Testis (tissue), 3 donors: Measurements from ENCODE around the gene PHEX. TPM values are rescaled to one million over a fixed set of nuclear protein-coding genes. Genes with fewer than 3 reads are reported as not detected.
"Not testable (repeated sequence)": the region's sequence is repeated elsewhere in the genome, so short reads cannot be mapped to it uniquely, and the experiment has no call there.

Experiments used
- DNase-seq: peaks from one replicate; pipeline ENCODE4 v3.0.0-alpha.2; 2019
- H3K27ac ChIP-seq, 2 donors: fragments of 200-600 bp; sonication (generic); one replicate each; pipeline ENCODE4 v1.5.1; 2019
- H3K27me3 ChIP-seq: fragments of 200-600 bp; sonication (generic); one replicate; pipeline ENCODE4 v1.5.1; 2019
- H3K36me3 ChIP-seq: fragments of 200-600 bp; sonication (generic); one replicate; pipeline ENCODE4 v1.5.1; 2017; ENCODE audit warnings: low read depth; ENCODE audit errors: missing control alignments
- H3K4me1 ChIP-seq: fragments of 200-600 bp; sonication (generic); one replicate; pipeline ENCODE4 v1.5.1; 2019
- H3K4me3 ChIP-seq, 2 donors: fragments of 200-600 bp; sonication (generic); one replicate each; pipeline ENCODE4 v1.5.1; 2017 to 2019
- H3K9me3 ChIP-seq: fragments of 200-600 bp; sonication (generic); one replicate; pipeline ENCODE4 v1.5.1; 2017
- CTCF ChIP-seq, 3 experiments: fragments of 450-650 bp in 2 of 3; fragments of 200-600 bp in 1 of 3; sonication (generic) in 1 of 3; IDR thresholded peaks; one replicate each; pipeline ENCODE4 v1.5.1; 2016 to 2019; ENCODE audit warnings: antibody characterized with exemption in 3 of 3, mild to moderate bottlenecking in 2 of 3, moderate library complexity in 1 of 3
- POLR2A ChIP-seq: fragments of 450-650 bp; IDR thresholded peaks from one replicate; pipeline ENCODE4 v1.6.1; 2017; ENCODE audit warnings: antibody characterized with exemption, mild to moderate bottlenecking, moderate library complexity
- WGBS, 2 donors: methylation state at CpG; one replicate each; pipeline ENCODE4 v1.1.5; 2018; 5-methylcytosine and 5-hydroxymethylcytosine counted together
- intact Hi-C: fragments of 100-400 bp; cut with DNase I; formaldehyde crosslinking; loops from one replicate; pipeline ENCODE4 v1.15.1; 2023; ENCODE audit warnings: low total_unique reads
- polyA plus RNA-seq: library from polyadenylated mRNA; stranded (reverse); fragments of 350-450 nt; fragmentation: Illumina TruSeq; extraction: RNeasy Lipid Tissue Mini Kit (QIAGEN cat#74804); gene quantifications from one replicate; pipeline ENCODE4 v1.2.3, GENCODE V29; 2014; ENCODE audit warnings: low read depth, low replicate concordance; ENCODE audit not compliant: insufficient read depth
- total RNA-seq, 2 donors: library from RNA; depleted of rRNA; stranded (reverse); fragments of >200 nt; gene quantifications; one replicate each; pipeline ENCODE4 v1.2.3, GENCODE V29; 2016

PHEX gene
- total and polyA plus RNA-seq, 3 donors from 2014 or later, result 0.24 to 0.37 (median 0.31) TPM

DNA sequence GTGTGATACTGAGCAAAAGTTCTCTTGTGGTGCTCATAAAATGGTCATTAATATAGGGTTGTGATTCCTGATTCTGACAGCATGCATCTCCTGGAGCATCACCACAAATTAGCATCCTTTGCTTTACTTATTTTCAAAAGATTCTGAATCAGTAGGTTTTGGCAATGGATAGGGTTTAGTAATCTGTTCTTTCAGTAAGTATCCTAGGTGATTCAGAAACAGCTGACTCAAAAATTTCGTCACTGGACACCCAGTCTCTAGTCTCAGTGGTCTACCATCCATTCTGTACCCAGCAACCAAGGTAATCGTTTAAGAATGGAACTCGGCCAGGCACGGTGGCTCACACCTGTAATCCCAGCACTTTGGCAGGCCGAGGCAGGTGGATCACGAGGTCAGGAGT lies 244.7 kb downstream of the PHEX start:
- intact Hi-C loops, result no loop called here
- TF ChIP-seq POLR2A (no peak), CTCF (IDR thresholded peaks at IDR 0.05) (no peak)
- H3K4me3 ChIP-seq, result no peak overlapping the region

DNA sequence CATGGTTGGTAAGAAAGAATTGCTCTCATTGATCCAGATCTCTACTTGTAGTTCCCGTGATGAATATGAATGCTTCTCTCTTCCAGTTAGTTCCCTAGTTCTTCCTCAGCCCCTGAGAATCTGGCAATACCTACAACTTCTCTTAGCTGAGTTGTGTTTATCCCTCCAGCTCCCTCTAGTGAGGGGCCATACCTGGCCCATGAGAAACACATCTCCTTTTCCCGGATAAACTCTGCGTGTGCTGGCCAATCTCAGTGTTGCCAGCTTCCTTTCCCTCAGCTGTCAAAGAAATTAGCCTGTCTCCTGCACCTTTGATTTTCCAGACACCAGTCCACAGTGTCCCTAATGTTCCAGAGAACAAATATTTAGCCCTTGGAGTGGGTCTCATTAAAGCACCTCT lies 246.2 kb downstream of the PHEX start:
- no peak for DNase-seq
- H3K4me1 ChIP-seq, result no peaks in the 10 kb centered on the region
- intact Hi-C loops, result no loop called here

More for the DNA sequence above, 244.7 kb downstream of the PHEX start:
- DNase-seq, result no peak
- 86 to 94% methylated on average over 2 to 6 of the region's 6 CpGs for WGBS, 2 donors
- Histone ChIP-seq H3K4me1 (no peaks in the 10 kb centered on the region), H3K27me3 (no peaks in the 10 kb centered on the region), H3K27ac (no peak overlapping the region), H3K36me3 (no peaks in the 10 kb centered on the region), H3K9me3 (no peaks in the 10 kb centered on the region)

DNA sequence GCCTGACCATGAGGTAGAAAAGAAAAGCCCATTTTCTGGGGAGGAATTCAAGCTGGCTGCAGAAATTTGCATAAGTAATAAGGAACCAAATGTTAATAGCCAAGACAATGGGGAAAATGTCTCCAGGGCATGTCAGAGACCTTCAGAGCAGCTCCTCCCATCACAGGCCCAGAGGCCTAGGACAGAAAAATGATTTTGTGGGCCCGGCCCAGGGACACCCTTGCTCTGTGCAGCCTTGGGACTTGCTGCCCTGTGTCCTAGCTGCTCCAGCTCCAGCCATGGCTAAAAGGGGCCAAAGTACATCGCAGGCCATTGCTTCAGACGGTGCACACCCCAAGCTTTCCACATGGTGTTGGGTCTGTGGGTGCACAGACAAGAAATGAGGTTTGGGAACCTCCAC lies 257.1 kb downstream of the PHEX start:
- H3K4me1 ChIP-seq, H3K4me3 ChIP-seq, intact Hi-C loops, DNase-seq, H3K9me3 ChIP-seq, H3K27ac ChIP-seq, H3K27me3 ChIP-seq, H3K36me3 ChIP-seq: not testable (repeated sequence)
- 100% methylated on average over 3 of the region's 3 CpGs; no CpG with 5 or more reads in 1 of the 2 donors for WGBS, 2 donors

More for the DNA sequence above, 246.2 kb downstream of the PHEX start:
- H3K36me3 ChIP-seq, result no peaks in the 10 kb centered on the region
- H3K27me3 ChIP-seq, result no peaks in the 10 kb centered on the region
- no peak overlapping the region for H3K4me3 ChIP-seq
- no peak overlapping the region for H3K27ac ChIP-seq
- 78 to 88% methylated on average over 3 of the region's 3 CpGs for WGBS, 2 donors
- H3K9me3 ChIP-seq, result no peaks in the 10 kb centered on the region
- no peak for TF ChIP-seq CTCF (IDR thresholded peaks at IDR 0.05)
- no peak for TF ChIP-seq POLR2A

DNA sequence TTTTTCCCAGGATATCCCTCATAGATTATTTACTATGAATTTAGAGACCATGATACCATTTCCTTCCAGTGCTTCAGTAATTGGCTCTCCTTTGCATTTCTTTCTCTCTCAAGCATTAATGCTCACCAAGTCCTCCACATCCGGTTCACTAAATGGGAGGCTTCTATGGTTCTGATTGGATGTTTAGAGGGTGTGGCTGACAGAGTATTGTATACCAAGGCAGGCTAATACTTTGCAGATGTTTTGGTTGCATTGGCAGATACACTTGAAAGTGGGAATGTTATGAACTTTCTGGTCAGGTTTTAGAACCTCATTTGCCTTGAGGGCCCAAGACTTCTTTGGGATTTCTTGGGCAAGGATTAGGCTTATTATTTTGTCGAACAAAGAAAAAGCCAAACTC lies 264.7 kb downstream of the PHEX start:
- WGBS, 2 donors, result 79 to 93% methylated on average over 2 of the region's 2 CpGs
- intact Hi-C loops, result no loop called here

DNA sequence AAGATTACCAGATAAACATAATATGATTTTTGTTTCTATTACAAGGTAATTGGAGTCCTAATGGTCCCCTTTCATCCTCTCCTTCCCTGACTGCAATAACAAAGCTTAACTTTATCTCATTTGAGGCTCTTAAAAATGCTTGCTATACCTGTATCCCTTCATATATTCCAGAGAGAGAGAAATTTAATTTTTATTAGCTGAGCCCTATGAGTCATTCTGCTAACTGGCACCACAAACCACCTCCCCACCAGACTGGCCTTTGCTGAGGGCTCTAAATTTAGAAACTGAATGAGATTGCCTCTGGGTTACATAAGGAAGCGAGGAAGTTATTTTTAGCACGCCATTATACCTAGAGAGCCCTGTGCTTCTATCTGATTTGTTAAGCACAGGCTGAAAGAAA lies 268.0 kb downstream of the PHEX start:
- Histone ChIP-seq H3K9me3 (no peaks in the 10 kb centered on the region), H3K27ac (no peak overlapping the region), H3K4me1 (no peaks in the 10 kb centered on the region), H3K27me3 (no peaks in the 10 kb centered on the region), H3K36me3 (no peaks in the 10 kb centered on the region), H3K4me3 (no peak overlapping the region)
- peak; percentile 21 for DNase-seq
- intact Hi-C loops, result no loop called here
- 0 to 5% methylated on average over 2 of the region's 2 CpGs for WGBS, 2 donors
- no peak for TF ChIP-seq CTCF (IDR thresholded peaks at IDR 0.05)
- no peak for TF ChIP-seq POLR2A

More for the DNA sequence above, 264.7 kb downstream of the PHEX start:
- Histone ChIP-seq H3K27ac (no peak overlapping the region), H3K27me3 (no peaks in the 10 kb centered on the region), H3K4me1 (no peaks in the 10 kb centered on the region), H3K4me3 (no peak overlapping the region), H3K9me3 (no peaks in the 10 kb centered on the region), H3K36me3 (no peaks in the 10 kb centered on the region)
- DNase-seq, result no peak
- TF ChIP-seq POLR2A, result no peak
- no peak for TF ChIP-seq CTCF (IDR thresholded peaks at IDR 0.05)

Other genes with a start within 250 kb of the PHEX start
- gene MBTPS2, start 192.7 kb upstream of the PHEX start, total RNA-seq, result 10 to 100 TPM; 11.4 TPM
- 8.5 TPM for gene MBTPS2, start 192.7 kb upstream of the PHEX start, polyA plus RNA-seq
- 10 to 100 TPM; 11.7 to 15.6 TPM for gene YY2, start 176.3 kb upstream of the PHEX start, total RNA-seq
- 8.3 TPM for gene YY2, start 176.3 kb upstream of the PHEX start, polyA plus RNA-seq
- 10 to 100 TPM; 35.7 to 38.8 TPM for gene SMS, start 91.6 kb upstream of the PHEX start, total RNA-seq
- gene SMS, start 91.6 kb upstream of the PHEX start, polyA plus RNA-seq, result 49.8 TPM
- gene CBLL2, start 240.6 kb downstream of the PHEX start, total RNA-seq, result 1 to 10 TPM; 2.2 to 4.3 TPM
- gene CBLL2, start 240.6 kb downstream of the PHEX start, polyA plus RNA-seq, result 14.8 TPM